Ureter (tissue), 1 donor: ENCODE results near the gene PTPRF. TPM values are rescaled to one million over a fixed set of nuclear protein-coding genes. Genes with fewer than 3 reads are reported as not detected.
"Not testable (repeated sequence)": the region's sequence is repeated elsewhere in the genome, so short reads cannot be mapped to it uniquely, and the experiment has no call there.

ENCODE experiments used
- DNase-seq: peaks from one replicate; pipeline ENCODE4 v3.0.0-alpha.2; 2020; ENCODE audit warnings: low spot score
- total RNA-seq: library from RNA; stranded (reverse); gene quantifications from one replicate; pipeline ENCODE4 v1.2.4, GENCODE V29; 2023
- donor health status: DM: yes; HTN: yes; CAD: no.

PTPRF gene
- total RNA-seq, 1 donor from 2014 or later, result 405 TPM

- DNase-seq, result no peak
These were observed 6.9 kb downstream of the PTPRF start for GRCh38 chr1:43537423-43538142.

DNA sequence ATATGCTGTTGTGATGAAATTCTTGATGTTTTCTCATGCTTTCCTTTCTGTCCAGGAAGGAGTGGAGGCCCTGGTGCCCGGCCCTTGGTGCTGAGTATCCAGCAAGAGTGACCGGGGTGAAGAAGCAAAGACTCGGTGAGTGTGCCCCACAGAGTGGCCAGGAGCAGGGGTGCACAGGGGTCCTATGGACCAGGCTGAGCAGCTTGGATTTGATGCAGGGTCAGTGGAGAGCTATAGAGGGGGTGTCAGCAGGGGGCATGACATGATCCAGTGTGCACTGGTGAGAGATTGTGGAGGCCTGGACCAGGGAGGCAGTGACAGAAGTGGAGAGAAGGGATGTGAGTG, 7.4 kb downstream of the PTPRF start:
- no peak for DNase-seq

DNA sequence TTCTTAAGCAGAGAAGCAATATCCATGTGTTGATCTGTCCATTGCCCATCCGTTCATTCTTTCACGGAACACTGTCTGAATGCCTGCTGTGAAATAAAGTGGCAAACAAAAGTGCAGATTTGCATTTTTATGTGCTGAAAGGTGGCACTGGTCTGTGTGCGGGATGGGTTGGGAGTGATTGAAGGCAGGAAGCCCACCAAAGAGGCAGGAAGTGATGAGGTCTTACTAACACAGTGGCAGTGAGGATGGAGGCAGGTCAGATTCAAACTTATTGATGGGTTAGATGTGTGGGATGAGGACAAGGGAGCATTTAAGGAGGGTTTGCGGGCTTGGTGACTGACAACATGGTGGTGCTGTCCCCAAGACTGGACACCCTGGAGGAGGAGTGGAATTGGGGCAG, 8.3 kb downstream of the PTPRF start:
- DNase-seq, result no peak

DNA sequence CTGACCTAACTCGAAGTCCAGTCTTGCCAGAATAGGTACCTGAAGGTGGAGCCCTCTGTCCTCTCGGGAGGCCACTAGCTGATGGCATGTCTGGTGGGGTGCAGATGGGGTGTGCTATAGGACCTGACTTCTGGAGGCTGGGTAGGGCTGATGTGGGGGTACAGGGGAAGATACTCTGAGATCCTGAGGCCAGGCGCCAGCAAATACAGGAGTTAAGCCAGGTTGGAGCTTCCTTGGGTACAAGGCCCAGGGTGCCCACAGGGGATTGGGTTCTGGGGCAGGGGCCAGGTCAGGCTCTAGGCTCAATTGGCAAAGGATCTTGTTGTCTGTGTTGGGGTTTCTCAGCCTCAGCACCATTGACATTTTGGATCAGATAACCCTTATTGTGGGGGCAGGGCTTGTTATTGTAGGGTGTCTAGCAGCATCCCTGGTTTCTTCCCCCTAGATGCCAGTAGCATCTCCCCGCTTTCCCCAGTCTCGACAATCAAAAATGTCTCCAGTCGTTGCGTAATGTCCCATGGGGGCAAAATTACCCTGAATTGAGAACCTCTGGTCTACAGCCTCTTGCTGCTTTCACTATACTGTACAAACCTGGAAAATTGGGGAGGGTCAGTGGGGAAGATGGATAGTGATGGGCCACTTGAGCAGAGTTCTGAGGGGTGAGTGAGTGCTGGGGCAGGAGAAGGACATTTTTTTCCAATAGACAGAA, 9.2 kb downstream of the PTPRF start:
- no peak for DNase-seq

DNA sequence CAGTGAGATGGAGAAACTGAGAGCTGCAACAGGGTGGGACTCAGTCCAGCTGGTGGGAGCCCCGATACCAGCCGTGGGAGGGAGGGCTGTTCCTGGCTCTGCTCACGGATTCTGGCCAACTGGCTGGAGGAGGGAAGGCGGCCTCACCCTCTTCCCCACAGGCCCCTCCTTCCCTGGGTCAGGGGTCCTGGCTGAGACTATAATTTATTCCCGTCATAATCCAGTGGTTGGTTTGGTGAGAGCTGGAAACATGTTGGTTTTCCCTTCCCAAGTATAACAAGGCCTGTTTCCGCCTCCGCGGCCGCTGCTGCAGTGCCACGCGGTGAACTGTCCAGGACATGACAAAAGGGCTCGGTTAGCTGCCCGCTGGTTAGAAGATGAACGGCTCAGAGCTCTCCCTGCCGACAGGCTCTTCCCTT, 10.0 kb downstream of the PTPRF start:
- DNase-seq, result no peak

- no peak for DNase-seq
These were observed 10.5 kb downstream of the PTPRF start for GRCh38 chr1:43541141-43541540.

GRCh38 chr1:43541721-43542401, 11.2 kb downstream of the PTPRF start:
- peak; percentile 89 for DNase-seq

DNA sequence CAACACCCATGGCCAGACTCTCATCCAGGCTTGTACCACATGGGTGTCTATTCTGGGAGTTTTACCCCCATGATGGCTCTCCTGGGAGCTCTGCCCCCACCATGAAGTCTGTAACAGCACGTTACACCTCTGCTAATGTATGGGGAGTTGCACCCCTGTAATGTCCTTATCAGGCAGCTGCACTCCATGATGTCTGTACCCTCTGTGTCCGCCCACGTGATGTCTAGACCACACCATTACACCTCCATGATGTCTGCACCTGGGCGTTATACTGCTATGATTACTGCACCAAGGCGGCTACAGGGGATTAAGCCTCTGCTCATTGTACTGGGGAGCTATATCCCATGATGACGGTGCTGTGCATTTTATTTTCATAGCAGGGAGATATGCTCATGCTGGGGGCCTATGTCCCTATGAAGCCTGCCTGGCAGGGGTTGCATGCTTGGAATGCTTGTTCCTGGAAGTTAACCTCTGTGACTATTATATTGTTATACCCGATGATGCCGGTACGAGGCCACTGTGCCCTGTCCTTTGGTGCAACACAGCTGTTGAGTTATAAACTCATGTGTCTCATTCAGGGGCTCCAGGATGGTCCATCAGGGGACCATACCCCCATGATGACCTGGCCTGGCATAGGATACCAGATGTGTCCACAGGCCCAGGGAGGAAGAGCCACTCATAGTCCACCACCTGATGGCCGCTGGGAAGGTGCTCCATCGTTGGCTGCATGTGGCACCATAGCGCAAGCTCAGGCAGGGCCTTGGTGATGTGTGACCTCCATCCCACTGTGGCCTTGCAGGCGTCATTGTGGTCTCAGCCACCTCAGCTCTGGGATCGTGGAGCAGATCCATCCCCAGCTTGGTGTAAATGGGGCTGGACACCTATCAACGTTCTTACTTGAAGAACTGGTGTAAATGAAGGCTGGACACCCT, 12.1 kb downstream of the PTPRF start:
- DNase-seq, result no peak

DNA sequence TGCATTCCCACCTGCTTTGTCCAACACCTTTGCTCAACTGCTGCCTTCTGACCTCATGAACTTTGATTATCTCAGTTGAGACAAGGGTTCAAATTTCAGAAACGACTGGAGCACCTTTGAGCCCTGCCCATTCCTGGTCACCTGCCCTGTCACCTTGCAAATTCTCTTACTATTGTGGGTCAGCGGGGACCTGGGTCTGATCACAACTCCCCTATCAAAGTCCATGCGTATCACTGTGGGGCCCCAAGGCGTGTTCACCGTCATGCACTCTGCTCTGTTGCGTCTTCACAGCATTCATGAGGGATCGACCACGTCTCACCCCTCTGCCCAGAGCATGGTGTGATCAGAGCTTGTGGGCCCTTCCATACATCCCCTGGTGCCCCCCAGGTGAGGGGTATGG, 12.9 kb downstream of the PTPRF start:
- DNase-seq, result no peak

- no peak for DNase-seq
These were observed 14.6 kb downstream of the PTPRF start for GRCh38 chr1:43545339-43545694.

DNA sequence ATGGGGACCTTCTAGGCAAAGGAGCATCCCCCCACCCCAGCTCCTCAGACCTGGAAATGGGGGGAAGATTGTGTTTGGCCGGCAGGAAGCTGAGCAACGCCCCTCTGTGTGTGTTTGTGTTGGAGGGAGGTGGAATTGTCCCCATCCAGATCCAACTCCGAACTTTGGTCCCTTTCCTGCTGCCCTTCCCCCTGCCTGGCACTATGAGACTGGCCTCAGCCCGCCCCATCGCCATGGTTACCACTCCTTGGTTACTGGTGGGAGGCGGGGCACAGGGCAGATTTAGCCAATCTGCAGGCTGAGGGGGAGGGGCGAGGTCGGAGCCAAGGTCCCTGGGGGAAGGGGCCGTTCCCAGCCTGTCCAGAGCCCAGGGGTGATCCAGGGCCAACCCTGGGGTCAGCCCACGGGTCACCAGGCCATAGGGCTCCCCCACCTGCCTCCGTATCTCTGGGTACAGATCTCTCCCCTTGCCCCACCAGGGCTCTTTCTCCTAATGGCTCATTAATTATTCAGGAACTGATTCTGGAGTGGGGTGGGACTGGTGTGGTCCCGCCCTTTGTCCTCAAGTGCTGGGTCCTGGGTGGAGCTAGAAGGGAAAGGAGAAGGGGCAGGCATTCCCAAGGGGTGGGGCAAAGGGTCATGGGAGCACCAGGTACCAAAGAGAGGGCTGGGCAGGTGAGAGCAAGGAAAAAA, 15.2 kb downstream of the PTPRF start:
- DNase-seq, result peak; percentile 91

GRCh38 chr1:43546388-43547100, 15.9 kb downstream of the PTPRF start:
- no peak for DNase-seq

GRCh38 chr1:43547538-43548072, 16.9 kb downstream of the PTPRF start:
- no peak for DNase-seq

DNA sequence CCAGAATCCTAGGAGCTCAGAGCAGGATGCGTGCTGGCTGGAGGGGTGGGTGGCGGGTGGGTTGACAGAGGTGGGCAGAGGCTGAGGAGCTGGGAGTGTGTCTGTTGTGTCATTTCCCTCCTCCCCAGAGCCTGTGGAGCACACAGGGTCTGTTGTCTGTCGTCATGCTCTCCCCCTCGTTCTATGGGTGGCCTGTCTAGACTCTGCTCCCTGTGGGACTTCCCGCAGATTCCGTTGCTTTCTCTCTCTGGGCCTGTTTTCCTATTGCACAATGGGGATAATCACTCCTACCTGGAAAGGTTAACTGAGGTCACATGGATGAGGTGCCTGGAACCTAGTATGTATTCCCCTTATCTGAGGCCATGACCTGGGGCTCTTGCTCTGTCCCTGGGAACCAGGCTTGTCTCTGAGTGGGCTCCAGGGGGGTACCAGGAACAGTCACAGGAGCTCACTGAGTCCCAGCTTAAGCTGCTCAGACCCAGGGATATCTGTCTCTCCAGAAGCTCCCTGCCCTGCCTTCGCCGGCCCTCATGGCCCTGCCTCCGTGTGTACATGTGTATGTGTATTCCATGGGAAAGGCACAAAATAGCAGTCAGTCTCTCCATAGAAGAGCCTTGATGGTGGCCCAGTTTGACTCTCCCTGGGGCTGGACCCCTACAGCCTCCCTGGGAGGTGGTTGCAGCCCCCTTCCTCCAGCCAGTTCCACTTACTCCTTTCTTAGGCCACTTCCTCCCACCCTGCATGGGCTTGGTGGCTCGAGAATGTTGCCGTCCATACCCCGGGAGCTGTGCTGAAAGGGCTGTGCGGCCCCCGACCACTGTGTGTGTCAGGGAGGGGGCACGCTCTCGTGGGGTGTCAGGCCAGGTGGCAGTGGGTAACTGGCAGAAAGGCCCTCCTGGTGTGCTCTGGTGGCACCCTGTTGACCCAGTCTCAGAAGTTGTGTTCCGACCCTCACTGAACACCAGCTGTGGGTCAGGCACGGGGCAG, 17.9 kb downstream of the PTPRF start:
- DNase-seq, result no peak

DNA sequence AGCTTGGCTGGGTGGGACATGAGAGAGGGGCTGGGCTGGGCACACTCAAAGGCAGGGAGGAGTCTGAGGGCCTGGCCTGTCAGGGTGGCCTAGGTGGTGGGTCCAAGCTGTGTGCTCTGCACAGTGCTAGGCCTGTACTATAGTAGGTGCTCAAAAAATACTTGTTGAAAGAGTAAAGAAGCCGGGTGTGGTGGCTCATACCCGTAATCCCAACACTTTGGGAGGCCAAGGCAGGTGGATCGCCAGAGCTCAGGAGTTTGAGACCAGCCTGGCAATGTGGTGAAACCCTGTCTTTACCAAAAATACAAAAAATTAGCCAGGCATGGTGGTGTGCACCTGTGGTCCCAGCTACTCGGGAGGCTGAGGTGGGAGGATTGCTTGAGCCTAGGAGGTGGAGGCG, 18.7 kb downstream of the PTPRF start:
- DNase-seq, result not testable (repeated sequence)

GRCh38 chr1:43549921-43550597, 19.4 kb downstream of the PTPRF start:
- peak; percentile 92 for DNase-seq

DNA sequence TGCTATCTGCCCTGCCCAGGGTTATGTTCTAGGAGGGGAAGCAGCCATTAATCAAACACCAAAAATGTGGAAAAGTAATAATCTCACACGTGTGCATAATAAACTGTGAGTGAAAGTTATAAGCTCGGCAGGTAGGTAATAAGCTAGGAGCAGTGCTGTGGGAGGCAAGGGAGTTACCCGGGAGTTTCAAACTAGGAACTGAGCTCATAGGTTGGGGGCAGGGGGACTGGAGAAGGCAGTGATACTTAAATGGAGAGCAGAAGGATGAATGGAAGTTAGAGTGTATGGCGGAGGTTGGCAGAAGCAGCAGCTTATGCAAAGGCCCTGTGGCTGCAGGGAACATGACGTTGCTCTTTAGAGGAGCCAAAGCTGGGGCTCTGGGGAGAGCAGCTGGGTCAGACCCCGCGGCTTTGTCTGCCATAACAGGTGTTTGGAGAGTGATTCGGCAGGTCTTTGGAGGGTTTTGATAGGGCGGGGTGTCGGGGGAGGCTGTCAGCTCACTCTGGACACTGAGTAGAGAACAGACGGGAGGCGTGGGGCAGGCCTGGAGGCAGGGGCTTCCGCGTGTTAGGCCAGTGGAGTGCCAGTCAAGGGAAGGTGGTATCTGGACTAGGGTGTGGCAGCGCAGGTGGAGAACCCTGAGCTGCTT, 20.0 kb downstream of the PTPRF start:
- DNase-seq, result no peak

DNA sequence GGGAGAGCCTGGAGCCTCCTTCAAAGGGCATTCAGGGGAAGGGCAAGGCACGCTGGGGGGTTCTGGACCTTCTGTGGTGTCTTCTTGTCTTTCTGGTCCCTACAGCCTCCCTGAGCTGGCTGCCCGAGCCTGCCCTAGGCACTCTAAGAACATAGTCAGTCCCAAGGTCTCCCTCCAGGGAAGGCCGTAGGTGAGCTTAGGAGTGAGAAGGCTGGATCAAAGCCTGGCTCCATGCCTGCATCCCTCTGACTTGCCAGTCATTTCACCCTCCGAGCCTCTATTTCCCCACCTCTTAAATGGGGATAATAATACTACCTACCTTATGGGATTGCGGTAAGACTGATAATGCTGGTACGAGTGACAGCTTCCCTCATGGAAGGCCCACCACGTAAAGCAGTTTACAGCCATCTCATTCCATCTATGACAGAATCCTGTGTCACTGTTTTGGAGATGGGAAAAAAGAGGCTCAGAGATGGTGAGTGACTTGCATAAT, 20.8 kb downstream of the PTPRF start:
- DNase-seq, result no peak
